Measurements from ENCODE around the gene TFF2.

TFF2 gene

DNA sequence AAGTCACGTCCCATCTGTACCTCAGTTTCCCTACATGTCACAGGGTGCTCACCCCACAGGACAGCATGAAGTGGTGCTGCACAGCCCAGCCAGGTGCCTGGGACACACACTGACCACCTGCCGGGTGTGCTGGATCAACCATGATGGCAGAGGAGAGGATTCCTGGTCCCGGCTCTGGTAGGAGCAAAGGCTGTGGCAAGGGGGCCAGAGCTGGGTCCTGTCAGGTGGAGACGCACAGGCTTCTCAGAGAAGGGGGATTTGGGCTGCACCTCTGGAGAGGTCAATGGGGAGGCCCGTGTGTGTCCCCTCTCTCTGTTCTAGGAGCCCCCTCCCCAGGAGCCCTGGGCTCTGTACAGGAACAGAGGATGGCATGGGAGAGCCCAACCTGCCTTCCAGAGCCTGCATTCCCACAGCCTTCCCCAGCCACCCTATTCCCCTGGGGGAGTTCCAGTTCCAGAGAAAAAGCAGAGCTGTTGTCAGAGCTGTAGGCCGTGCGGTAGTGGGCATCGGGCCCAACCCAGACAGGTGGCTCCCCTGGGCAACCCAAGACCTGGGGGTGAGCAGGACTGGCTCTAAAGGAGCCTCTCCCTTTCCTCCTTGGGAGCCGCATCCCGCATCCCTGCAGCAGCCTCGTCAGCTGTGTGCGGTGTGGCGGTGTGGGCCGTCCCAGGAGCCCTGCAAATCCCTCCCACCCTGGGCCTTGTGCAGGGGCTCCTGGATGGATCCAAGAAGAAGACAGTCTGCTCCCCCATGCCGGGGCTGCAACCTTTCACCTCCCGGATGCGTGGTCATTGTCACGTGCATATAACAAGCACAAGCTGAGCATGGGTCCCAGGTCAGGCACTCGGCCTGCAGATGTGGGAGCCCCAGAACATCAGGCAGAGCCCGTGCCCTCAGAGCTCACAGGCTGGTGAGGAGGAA lies 32.7 kb downstream of the TFF2 start:
- no peak for DNase-seq

DNA sequence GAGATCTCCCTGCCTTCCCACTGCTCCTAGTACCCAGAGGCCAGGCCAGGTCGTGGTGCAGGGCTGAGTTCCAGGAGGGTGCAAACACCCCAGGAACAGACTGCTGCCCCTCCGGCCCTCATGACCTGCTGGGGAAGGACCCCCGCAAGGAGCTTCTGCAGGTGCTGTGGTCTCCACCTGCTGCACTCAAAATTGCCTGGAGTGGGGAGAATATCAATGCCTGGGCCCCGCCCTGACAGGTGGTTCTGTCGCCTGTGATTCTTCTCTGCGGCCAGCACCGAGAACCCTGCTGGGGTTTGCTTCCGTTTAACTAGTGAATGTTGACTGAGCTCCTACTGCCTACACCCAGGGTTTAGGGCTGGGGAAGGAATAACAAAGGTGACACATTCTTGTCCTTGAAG lies 33.5 kb downstream of the TFF2 start:
- DNase-seq = no peak

DNA sequence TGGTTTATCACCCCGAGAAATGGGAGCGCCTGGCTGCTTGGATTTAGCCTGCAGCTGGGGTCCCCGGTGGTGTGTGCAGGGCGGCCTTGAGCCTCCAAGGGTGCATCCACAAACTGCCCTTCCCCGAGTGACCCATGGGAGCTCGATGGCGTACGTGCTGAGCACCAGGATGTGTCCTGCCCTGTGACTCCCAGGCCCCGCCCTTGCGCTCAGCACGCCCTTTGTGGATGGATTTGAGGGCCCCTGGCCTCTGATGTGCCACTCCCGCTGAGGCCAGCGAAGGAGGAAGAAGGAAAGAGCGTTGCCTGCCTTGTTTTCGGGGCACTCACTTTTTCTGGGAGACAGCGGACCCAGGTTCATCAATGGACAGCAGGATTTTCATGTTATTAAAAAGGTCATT lies 33.9 kb downstream of the TFF2 start:
- no peak for DNase-seq

DNA sequence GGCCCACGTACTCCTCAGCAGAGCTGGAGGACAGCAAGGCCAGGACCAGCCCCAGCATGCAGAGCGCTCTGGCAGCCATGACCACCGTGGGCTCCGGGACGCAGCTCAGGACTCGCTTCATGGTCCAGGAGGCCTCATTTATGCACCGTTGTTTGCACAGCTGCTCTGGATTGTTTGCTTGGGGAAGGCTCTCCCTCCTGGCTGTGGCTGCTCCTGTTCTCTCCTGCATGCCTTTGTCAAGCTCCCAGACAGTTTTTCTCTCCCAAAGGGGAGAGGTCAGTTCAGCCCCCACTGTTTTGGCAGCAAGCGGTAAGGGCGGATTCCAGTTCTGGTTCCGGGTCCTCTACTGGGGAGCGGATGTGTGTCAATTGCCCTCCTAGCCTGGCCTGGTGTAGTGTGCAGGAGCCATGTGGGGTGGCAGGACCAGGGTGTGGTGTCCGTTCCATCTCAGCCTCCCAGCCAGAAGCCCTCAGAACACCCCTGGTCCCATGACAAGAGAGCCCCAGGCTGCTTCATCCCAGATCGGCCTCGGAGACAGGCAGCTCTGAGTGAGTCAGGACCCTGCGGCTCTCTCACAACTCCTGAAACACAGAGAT lies 35.4 kb downstream of the TFF2 start, which contains the start of gene TFF3:
Gene TFF3, minus strand, starts transcription at position 114 of the 596 bp plus-strand sequence. Its CDS starts 35 bp downstream, at position 79.
- DNase-seq = no peak

DNA sequence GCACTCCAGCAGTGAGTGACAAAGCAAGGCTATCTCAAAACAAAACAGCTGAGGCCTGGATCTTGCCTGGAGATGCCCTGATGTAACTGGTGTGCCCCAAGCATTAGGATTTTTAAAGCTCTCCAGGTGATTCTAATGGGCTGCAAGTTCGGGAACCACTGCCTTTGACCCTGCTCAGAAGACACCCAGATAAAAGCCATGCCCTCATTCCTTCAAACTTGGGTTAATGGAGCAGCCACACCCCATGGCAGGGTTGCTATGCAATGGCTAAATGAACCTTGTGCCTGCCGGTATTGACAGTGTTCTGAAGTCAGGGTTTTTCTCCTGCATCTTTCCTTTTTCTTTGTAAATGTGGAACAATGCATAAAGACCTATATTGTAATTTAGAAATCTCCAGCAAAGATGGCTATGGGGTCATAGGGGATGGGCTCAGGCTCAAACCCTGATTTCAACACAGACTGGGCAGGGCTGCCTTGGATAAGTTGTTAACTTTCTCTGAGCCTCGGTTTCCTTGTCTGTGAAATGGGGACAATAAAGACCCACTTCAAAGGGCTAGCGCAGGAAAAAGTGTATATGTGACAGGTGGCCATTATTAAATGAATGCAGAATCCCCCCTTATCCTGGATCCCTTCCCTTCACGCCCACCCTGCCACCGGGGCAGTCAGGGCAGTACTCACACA lies 36.0 kb downstream of the TFF2 start:
- no peak for DNase-seq

DNA sequence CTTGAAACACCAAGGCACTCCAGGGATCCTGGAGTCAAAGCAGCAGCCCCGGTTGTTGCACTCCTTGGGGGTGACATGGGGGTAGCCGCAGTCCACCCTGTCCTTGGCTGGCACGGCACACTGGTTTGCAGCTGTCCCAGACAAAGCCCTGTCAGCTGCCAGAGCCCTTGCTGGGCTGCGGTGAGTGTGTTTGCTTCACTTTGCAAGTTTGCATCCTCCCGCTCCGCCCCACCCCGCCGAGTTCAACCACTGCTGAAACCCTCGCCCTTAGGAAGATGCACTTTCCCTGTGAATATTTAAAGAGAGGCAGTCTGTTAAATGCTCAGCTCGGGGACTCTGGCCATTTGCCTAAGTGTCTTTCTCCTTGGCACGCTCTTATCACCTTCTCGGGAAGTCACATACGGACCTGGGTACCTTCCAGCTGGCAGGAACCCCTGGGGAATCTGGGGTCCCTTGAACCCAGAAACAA lies 37.3 kb downstream of the TFF2 start:
- no peak for DNase-seq

DNA sequence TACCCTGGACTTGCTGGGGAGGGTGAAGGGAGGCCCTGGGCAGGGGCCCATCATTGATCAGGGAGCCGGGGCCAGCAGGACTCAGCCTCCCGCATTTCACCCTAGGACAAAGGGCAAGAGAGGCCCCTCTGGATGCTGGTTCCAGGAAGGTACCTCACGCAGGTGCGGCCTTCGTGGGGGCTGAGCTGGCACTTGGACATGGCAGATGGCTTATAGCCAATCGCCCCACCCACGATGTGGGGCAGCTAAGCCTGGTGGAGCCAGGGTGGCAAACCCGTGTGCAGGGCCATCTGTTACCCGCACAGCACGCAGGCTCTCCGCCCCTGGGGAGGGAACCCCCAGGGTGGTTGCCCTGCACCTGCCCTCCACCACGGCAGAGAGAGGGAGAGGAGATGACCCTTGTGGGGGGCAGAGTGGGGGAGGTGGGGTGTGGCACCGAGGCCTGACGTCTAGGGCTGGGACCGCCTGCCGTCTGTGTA lies 38.1 kb downstream of the TFF2 start:
- DNase-seq = no peak

DNA sequence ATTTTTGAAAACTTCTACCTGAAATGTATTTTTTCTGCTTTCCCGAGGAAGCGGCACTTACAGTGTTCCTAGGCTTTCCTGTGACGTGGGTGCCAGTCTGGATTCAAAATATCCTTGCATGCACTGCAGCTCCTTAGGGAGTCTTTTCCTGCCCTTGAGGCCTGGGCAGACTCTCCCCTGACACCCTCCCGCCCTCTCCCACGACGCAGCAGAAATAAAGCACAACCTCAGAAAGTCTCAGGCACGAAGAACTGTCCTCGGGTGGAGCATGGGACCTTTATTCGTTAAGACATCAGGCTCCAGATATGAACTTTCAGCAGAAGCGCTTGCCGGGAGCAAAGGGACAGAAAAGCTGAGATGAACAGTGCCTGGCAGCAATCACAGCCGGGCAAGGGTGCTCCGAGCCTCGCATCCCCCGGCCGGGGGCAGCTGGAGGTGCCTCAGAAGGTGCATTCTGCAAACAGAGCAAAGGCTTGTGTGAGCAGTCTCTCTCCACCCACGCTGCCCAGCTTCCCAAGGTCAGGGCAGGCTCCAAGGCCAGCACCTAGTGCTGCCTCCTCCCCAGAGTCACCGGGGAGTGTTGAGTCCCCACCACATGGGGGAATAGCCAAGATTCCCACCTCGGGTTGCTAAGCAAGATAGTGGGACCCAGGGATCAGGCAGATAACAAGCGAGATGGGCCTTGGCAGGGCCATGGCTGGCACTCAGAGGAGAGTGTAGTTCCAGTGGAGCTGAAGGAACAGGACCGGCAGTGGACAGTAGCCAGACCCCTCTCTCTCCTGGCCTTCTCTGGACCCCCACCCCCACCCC lies 38.8 kb downstream of the TFF2 start:
- no peak for DNase-seq

DNA sequence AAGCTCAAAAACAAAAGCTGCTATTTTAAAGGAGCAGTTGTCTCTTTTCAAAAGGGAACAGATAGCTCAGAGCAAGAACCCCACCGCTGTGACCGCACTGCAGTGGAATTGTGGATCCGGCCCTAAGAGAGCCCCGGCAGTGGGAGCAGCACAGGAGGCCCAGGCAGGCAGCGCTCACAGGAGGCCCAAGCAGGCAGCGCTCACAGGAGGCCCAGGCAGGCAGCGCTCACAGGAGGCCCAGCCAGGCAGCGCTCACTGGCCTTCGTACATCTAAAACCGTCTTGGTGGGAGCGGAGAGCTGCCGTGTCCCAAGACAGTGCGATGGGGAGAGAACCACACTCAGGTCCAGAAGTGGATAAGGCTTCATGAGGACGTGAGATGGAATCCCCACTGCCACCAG lies 39.6 kb downstream of the TFF2 start:
- DNase-seq = no peak

DNA sequence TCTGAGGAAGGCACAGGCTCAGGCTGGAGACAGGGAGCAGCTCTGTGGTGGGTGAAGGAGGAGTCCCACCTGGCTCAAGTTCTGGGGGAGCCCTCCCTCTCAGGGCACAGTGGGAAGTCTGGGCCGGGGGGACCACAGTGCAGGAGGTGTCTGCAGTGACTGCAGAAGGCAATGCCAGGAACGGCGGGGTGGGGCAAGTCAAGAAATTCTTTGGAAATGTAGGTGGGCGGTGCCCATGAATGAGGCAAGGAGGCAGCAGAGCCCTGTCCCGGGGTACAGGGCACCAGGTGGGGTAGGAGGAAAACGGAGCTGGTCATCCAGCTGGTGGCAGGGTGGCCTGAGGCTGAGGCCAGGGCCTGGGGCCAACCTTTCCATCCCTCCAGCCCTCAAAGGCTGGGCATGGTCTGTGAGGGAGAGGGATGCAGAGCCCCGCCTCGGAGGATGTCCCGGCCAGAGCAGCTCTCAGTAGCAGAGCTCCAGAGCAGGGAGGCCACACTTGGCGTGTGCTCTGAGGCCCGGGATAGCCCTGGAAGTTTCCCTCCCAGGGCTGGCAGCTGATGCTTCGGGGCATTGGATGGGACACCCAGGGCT lies 40.3 kb downstream of the TFF2 start:
- DNase-seq = no peak

DNA sequence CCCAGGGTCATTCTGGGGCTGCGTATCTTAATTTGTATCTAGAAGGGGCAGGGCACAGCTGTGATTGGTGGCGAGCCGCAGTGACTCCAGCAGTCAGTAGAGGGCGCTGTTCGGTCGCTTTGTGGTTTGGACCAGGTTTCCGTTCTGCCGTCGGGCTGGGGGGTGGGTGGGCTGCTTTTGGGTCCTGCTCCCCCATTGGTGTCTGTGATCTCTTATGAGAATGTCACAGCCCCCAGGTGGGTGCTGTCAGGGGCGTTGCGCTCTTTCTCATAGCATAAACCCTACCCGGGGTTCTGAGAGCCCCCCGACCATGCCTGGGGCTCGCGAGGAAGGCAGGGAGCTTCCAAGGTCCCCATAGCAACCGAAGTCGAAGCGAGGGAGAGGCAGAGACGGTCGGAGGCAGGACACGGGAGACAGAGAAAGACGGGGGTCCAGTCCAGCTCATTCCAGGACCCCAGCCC lies 41.0 kb downstream of the TFF2 start:
- peak; percentile 63 for DNase-seq

DNA sequence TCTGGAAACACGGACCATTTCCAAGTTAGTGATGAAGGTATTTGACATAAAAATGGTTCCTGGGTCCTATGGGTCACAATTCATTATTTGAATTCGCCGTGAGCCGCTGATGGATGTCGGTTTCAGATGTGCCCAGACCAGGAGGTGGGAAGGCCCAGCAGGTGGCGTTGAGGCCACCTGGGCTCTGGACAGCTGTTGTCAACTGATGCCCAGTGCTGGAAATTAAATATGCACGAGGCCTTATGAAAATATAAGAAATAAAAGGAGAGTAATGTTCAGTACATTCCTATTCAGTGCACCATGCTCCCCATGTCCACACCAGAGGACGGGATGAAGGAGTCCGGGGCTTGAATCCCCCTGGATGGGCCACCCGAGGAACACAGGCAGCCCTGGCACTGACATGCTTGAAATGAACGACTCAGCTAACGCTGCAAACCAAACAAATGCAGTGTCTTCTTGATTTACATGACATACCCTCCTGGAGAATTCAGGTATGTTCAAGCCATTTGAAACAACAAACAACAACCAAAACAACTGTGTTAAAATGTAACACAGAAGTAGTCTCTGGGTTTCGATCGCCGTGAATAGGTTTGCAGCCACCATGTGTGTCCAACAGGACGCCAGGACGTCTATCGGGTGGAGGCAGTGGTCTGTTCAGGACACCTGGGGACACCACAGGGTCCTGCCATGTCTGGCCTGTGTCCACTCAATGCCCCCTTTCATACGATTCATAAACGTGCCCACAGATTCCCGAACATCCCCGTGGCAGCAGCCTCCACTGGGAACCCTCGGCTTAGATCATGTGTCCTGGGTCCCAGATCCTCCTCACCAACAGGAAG lies 41.7 kb downstream of the TFF2 start:
- DNase-seq = no peak

DNA sequence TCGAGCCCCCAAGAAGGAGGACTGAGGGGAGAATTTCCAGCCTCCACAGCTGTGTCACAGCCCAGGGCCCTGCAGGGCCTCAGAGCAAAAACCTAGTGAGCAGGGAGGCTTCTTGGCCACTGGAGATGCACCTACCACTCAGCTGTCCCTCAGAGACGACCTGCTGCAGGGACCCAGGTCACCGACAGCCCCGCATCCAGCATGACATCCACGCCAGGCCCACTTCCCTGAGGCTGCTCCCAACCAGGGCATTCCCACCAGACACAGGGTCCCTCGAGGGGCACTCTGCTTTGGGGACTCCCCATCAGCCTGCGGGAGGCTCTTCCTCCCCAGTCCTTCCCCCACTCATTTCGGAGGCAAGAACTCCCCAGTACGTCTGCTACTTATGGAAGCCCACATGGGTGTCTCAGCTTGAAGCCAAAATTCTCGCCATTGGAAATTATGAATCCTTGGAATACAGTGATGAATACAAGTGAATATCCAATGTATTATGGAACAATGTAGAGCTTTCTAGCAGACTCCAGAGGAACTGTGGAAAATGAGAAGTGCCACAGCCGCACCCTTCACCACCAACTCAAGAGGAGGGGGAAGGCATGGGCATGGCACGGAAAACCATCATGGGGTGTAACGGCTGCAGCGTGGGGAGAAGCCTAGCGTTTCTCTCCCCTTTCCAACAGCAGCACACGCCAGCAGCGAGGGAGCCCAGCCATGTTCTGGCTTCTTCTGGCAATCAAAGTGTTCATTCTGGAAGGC lies 42.5 kb downstream of the TFF2 start:
- DNase-seq = peak; percentile 25

DNA sequence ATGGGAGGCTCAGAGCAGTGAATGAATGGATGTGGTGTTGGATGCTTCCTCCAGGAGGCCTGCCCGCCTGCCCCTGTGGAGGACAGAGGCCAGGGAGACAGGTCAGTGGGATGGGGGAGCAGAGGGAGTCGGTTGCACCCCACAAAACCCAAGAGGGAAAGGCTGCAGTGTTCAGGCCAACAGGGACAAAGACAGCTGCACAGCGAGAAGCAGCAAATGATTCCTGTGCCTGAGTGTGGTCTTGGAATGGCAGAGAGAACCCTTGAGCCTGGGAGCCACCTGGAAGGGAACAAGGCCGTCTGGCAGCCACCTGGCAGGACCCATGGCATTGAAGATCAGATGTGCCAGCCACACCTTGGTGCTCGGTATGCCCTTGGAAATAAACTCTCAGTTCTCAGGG lies 43.7 kb downstream of the TFF2 start:
- no peak for DNase-seq

DNA sequence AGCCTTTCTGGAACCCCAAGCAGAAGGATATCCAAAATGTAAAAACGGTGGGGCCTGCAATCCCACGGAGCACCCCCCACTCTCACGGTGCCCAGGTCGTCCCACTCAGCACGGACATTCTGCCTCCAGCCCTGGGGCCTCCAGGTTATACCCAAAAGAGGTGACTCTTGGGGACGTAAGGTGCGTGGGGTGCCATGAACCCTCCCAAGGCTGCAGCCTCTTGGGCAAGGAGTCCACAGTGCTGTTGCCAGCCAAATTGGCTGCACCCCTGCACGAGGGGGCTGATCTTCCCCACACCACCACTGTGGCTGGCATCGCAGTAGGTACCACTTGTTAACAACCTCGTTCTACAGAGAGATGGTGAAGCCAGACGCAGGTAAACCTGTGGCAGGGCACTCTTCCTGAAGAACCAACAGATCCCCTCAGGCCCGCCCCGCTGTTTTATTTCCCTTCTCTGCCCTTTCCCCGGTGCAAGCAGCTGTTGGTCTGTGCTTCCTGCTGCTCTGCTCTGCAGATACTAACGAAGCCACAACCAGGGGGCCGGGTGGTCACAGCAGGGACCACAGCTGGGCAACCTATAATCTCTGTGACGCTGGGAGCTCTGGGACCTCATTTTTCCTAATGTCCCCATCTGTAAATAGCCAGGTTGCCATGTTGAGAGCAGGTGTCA lies 44.3 kb downstream of the TFF2 start:
- DNase-seq = no peak

DNA sequence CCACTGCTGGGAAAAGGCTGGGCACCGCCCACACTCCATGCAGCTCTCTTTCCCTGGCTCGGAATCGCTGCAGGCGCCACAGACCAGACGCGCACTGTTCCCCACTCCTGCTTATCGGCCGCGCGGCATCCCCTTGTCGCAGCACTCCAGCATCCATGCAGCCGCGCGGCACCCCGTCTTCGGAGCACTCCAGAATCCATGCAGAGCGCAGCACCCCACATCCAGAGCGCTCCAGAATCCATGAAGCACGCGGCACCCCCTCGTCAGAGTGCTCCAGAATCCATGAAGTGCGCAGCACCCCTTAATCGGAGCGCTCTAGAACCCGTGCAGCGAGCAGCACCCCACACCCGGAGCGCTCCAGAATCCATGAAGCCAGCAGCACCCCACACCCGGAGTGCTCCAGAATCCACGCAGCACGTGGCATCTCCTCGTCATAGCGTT lies 45.1 kb downstream of the TFF2 start:
- no peak for DNase-seq

DNA sequence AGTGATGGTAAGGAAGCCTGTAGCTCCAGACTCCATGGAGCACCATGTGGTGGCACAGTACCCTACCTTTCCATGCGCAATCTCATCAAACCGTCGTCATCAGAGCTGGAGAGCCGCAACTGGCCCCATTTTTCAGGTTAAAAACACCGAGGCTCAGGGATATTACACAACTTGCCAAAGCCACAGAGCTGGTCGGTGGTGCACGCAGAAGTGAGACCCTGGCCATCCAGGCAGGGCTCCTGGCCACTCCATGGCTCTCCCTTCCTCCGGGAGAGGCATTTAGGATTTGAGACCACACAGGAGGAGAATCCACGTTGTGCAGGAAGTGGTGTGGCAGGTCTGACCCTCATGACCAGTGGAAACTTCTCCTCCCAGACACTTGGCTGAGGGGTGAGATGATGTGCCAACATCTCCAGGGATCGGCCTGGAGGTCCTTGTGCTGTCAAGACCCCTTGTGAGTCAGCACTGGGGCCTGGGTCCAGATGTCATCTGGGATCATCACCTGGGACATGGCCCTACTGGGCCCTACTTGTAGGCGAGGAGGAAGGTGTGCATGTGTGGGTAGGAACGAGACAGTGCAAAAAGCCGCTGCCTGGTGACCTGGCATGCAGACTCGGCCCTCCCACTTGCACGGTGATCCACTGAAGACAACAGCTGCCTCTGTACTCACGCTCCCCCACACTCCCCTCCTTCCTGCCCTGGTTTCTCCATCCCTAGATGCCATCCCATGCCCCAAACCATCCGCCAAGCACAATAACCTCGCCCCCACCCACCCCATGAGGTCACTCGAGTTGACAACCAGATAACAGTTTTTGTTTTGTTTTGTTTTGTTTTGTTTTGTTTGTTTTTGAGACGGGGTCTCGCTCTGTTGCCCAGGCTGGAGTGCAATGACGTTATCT lies 46.0 kb downstream of the TFF2 start:
- no peak for DNase-seq

DNA sequence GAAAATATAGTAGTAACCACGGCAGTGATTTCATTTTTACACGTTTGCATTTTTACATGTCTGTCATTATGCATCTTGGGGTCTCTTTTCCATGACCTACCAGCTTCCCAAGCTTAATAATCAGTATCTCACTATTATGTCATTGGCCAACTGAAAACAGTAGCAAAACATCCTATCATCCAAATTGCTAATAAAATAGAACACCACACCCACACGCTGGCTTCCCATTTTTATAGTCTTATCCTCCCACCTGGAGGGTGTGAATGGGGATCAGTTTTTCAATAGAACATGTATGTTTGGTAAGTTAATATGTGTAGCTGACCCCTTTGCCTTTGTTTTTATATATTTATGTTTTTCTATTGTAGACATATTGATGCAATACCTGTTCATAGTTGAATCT lies 47.4 kb downstream of the TFF2 start:
- no peak for DNase-seq

DNA sequence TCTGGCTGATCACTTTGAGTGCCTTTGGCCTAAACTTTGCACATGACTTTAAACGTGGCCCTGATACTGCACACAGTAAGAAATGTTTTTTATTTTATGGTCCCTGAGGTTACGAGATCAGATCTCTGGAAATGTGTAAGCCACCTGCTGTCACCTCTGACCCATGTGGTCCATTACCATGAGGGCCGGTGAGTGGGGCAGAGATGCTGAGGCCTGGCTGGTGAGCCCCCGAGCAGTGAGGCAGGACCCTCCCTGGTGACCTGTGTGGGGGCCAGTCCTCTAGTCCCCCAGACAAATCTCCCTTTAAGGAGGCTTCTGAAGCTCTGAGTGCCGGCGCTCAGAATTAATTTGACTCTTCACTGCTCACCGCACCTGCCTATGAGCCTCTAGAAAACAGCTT lies 48.0 kb downstream of the TFF2 start:
- DNase-seq = no peak

Data from suppressor macrophage treated with lipopolysaccharide for 4 hours (primary cell).